Neuron (in vitro differentiated cells): ENCODE data around the gene SLC35F4.

Experiments used
- H2AFZ ChIP-seq: one replicate; pipeline ENCODE4 v1.6.1; 2013; ENCODE audit warnings: low read depth, mild to moderate bottlenecking, inconsistent platforms, low read length, moderate library complexity
- H3K27me3 ChIP-seq: one replicate; pipeline ENCODE4 v1.6.1; 2013; ENCODE audit warnings: low read length; ENCODE audit not compliant: insufficient read depth
- H3K36me3 ChIP-seq: one replicate; pipeline ENCODE4 v1.6.1; 2013; ENCODE audit warnings: low read length; ENCODE audit not compliant: insufficient read depth
- H3K4me1 ChIP-seq: one replicate; pipeline ENCODE4 v1.6.1; 2013; ENCODE audit warnings: low read length; ENCODE audit not compliant: insufficient read depth
- H3K4me3 ChIP-seq: 2 replicates; pipeline ENCODE4 v1.5.1; 2013; ENCODE audit warnings: mild to moderate bottlenecking, low read length, moderate library complexity
- H3K9me3 ChIP-seq: one replicate; pipeline ENCODE4 v1.6.1; 2013; ENCODE audit warnings: low read length

SLC35F4 gene

GRCh38 chr14:57686304-57686703, 179.6 kb downstream of the SLC35F4 start:
- Histone ChIP-seq H3K27me3 (no peaks in the 10 kb centered on the region), H3K4me1 (no peaks in the 10 kb centered on the region)

GRCh38 chr14:57671021-57671420, 194.9 kb downstream of the SLC35F4 start:
- Histone ChIP-seq H3K4me3 (no peak overlapping the region), H3K27me3 (no peaks in the 10 kb centered on the region), H3K4me1 (no peaks in the 10 kb centered on the region), H3K9me3 (no peaks in the 10 kb centered on the region), H3K36me3 (no peaks in the 10 kb centered on the region), H2AFZ (no peak overlapping the region)

More at GRCh38 chr14:57686304-57686703, 179.6 kb downstream of the SLC35F4 start:
- H3K9me3 ChIP-seq = no peaks in the 10 kb centered on the region
- no peak overlapping the region for H2AFZ ChIP-seq
- no peaks in the 10 kb centered on the region for H3K36me3 ChIP-seq
- H3K4me3 ChIP-seq = no peak overlapping the region

DNA sequence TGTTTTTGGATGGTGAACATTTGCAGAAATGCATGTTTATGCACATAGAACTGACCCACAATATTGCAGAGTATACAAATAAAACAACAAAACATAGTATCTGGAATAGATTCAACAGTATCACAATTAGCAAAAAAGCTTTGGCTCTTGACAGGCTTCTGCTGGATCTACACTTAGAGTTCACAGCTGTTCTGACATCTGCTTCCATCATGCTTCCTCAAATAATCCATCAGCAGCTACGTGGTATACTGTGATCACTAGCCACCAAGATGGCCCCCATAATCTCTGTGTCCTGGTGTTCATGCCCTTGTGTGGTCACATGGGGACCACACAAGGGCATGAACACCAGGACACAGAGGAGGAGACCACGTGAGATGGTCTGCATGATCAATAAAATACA, 205.7 kb downstream of the SLC35F4 start:
- Histone ChIP-seq H3K27me3 (no peaks in the 10 kb centered on the region), H2AFZ (no peak overlapping the region), H3K36me3 (no peaks in the 10 kb centered on the region), H3K4me3 (no peak overlapping the region), H3K9me3 (no peaks in the 10 kb centered on the region), H3K4me1 (peaks cover 5% of the 10 kb centered on the region)

DNA sequence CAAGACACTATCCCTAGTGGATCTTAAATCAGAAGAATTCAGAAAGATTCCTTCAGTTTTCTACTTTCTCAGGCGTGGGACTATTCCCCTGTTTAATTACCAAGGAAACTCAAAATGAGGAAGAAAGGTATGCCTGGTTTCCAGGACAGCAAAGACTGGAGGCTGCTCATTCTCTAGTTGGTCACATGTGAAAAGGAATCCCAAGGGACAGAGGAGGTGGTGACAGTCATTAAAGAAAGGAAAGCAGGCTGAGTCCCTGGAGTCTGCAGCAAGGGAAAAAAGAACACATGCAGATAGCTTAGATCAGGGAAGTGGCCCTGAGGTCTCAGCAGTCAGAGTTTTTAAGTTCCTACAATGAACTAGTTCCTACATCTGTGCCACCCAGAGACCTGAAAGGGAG, 206.8 kb downstream of the SLC35F4 start:
- Histone ChIP-seq H2AFZ (no peak overlapping the region), H3K9me3 (no peaks in the 10 kb centered on the region), H3K4me3 (no peak overlapping the region), H3K27me3 (no peaks in the 10 kb centered on the region), H3K36me3 (no peaks in the 10 kb centered on the region), H3K4me1 (peaks cover 5% of the 10 kb centered on the region)

DNA sequence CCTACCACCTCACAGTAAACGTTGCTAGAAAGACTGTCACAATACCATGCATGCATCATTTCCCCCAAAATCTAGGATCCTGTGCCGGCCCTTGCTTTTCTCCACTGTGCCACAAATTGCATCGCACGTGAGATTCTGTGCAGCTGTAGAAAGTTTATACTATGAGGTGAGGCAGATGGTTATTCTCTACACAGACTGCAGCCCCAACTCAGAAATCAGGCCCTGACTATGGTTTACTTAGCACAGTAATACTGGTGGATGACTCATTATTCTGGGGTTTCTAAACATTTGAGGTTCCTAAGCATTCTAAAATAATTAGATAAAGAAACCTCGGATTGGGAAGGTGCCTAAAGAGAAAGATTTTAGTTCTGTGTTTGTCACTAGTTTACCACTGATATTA, 208.4 kb downstream of the SLC35F4 start:
- Histone ChIP-seq H3K36me3 (no peaks in the 10 kb centered on the region), H2AFZ (no peak overlapping the region), H3K4me3 (no peak overlapping the region), H3K4me1 (peaks cover 5% of the 10 kb centered on the region), H3K27me3 (no peaks in the 10 kb centered on the region), H3K9me3 (no peaks in the 10 kb centered on the region)

- H3K27me3 ChIP-seq = no peaks in the 10 kb centered on the region
- H3K4me1 ChIP-seq = peaks cover 5% of the 10 kb centered on the region
- H3K9me3 ChIP-seq = no peaks in the 10 kb centered on the region
- no peak overlapping the region for H3K4me3 ChIP-seq
- H2AFZ ChIP-seq = no peak overlapping the region
- H3K36me3 ChIP-seq = no peaks in the 10 kb centered on the region
Observed at GRCh38 chr14:57656853-57657252, 209.0 kb downstream of the SLC35F4 start.

DNA sequence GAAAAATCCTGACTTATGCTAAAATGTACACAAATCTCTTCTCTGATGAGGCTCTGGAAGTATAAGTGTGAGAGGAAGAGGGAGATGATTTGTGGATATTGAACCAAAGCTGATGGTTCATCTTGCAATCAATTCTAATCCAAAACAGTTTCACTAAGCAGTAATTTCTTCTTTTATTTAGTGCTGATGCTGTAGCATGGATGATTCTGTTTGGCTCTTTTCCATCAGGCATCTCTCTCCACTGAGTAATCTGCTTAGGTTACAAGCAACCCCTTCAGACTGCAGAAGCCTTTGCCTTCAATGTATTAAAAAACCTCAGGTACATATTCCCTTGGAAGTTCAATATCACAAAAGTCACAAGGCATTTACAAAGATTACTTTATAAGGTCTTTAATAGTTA, 213.1 kb downstream of the SLC35F4 start:
- Histone ChIP-seq H3K9me3 (no peaks in the 10 kb centered on the region), H3K4me1 (no peaks in the 10 kb centered on the region), H3K27me3 (no peaks in the 10 kb centered on the region), H3K36me3 (no peaks in the 10 kb centered on the region), H3K4me3 (no peak overlapping the region), H2AFZ (no peak overlapping the region)

DNA sequence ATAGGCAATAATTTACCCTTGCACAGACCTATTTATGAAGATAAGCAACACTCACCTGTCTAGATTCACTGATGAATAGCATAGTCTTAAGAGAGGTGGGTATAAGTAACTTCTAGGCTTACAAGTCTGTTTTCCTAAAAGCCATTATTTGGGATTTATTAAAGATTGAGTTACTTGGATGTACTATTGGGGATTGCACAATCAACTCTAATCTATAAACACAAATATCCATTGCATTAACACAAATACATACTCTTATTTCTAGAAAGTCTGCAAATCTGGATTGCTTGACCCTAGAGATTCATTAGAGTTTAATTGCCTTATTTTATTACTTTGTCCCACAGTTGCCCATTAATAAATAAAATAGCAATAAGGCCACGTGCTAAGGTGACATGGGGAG, 224.1 kb downstream of the SLC35F4 start:
- no peaks in the 10 kb centered on the region for H3K4me1 ChIP-seq
- H3K9me3 ChIP-seq = no peaks in the 10 kb centered on the region
- no peak overlapping the region for H2AFZ ChIP-seq
- no peaks in the 10 kb centered on the region for H3K36me3 ChIP-seq
- H3K27me3 ChIP-seq = no peaks in the 10 kb centered on the region
- H3K4me3 ChIP-seq = no peak overlapping the region

DNA sequence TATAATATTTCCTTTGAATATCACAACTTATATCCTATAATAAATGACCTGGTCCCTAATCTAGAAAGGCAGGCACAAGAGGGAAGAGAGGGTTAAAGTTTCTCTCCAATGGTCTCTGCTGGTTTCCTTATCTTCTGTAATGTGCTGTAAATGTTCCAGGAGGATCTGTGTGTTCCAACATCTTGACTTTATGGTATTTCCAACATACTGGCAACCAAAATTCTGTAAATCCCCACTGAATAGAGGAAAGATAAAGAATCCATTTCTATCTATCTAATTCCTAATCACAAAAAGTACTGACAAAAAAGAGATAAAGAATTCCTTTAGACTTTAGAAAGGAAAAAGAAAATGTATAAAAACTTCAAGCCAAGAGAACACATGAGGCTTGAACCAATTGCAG, 225.9 kb downstream of the SLC35F4 start:
- Histone ChIP-seq H2AFZ (no peak overlapping the region), H3K4me1 (no peaks in the 10 kb centered on the region), H3K9me3 (no peaks in the 10 kb centered on the region), H3K36me3 (no peaks in the 10 kb centered on the region), H3K27me3 (no peaks in the 10 kb centered on the region), H3K4me3 (no peak overlapping the region)

DNA sequence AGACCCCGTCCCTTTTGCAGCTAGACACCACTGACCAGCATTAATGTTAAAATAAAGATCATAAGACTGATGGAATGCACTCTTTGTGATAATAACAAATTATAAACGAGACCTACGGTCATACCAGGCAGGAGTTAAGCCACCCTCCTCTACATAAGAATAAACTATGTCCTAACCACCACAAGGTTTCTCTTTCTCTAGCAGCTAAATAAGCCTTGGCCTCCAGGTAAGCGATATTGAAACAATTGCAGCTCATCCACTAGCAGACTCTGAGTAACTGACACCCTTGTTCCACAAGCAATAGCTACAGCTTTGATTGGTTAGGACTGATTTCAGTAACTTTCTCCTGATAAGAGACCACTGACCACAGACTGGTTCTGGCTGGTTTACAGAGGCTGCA, 228.0 kb downstream of the SLC35F4 start:
- no peaks in the 10 kb centered on the region for H3K4me1 ChIP-seq
- H3K36me3 ChIP-seq = no peaks in the 10 kb centered on the region
- H2AFZ ChIP-seq = no peak overlapping the region
- no peaks in the 10 kb centered on the region for H3K27me3 ChIP-seq
- no peaks in the 10 kb centered on the region for H3K9me3 ChIP-seq
- no peak overlapping the region for H3K4me3 ChIP-seq

DNA sequence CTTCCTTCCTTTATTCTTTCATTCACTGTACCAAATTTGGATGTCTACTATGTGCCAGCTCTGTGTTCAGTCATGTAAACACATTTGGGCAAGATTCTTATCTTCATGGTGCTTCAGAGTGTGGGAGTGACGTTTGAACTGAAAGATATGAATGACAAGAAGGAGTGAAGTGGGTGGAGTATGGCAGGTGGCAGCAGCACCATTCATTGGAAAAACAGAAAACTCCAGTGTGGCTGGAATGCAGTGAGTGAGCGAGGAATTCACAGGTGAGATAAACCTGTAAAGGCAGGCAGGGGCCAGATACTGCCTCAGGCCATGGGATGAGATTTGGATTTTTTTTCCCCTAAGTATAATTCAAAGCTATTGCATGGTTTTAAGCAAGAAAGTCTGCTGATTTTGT, 231.6 kb downstream of the SLC35F4 start:
- H2AFZ ChIP-seq = no peak overlapping the region
- no peaks in the 10 kb centered on the region for H3K27me3 ChIP-seq
- no peaks in the 10 kb centered on the region for H3K36me3 ChIP-seq
- no peak overlapping the region for H3K4me3 ChIP-seq
- no peaks in the 10 kb centered on the region for H3K4me1 ChIP-seq
- no peaks in the 10 kb centered on the region for H3K9me3 ChIP-seq

DNA sequence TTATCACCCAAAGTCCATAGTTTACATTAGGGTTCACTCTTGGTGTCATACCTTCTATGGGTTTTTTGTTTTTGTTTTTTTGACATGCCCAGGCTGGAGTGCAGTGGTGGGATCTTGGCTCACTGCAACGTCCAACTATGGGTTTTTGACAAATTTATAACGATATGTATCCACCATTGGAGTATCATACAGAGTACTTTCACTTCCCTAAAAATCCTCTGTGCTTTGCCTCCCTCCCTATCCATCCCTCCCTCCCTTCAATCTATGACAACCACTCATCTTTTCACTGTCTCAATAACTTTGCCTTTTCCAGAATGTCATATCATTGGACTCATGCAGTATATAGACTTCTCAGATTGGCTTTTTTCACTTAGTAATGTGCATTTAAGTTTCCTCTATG, 233.2 kb downstream of the SLC35F4 start:
- no peaks in the 10 kb centered on the region for H3K4me1 ChIP-seq
- H2AFZ ChIP-seq = no peak overlapping the region
- H3K9me3 ChIP-seq = no peaks in the 10 kb centered on the region
- H3K27me3 ChIP-seq = no peaks in the 10 kb centered on the region
- H3K36me3 ChIP-seq = no peaks in the 10 kb centered on the region
- H3K4me3 ChIP-seq = no peak overlapping the region

- no peaks in the 10 kb centered on the region for H3K9me3 ChIP-seq
- no peaks in the 10 kb centered on the region for H3K36me3 ChIP-seq
- no peaks in the 10 kb centered on the region for H3K4me1 ChIP-seq
- H3K4me3 ChIP-seq = no peak overlapping the region
- H2AFZ ChIP-seq = no peak overlapping the region
- no peaks in the 10 kb centered on the region for H3K27me3 ChIP-seq
Observed at GRCh38 chr14:57617510-57617909, 248.4 kb downstream of the SLC35F4 start.

DNA sequence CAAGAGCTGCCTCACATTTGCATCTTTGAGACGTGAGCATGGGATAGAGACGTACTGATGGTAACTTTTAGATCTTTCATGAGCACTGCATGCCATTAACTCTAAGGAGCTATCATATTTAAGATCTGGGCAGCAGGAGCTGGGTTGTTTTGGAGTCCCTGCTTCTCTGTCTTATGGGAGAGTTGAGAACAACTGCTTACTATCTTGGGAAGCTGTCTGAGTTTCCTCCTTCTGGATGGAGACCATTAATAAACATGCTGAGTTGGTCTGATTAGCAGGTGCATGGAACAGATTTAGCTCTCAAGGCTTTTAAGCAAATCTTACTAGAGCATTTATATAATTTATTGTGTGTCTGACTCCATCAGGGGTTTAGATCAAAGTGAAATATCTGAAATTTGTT, 252.9 kb downstream of the SLC35F4 start:
- Histone ChIP-seq H3K4me1 (no peaks in the 10 kb centered on the region), H2AFZ (no peak overlapping the region), H3K27me3 (no peaks in the 10 kb centered on the region), H3K9me3 (no peaks in the 10 kb centered on the region), H3K4me3 (no peak overlapping the region), H3K36me3 (no peaks in the 10 kb centered on the region)
